GM21723 (cell line): ENCODE results near the gene NCOA6.

Experiments
- ATAC-seq: cut with Tn5 transposase; IDR thresholded peaks from one replicate; pipeline ENCODE4 v1.9.1; 2021; ENCODE audit warnings: mild to moderate bottlenecking, moderate library complexity; ENCODE audit not compliant: unreplicated experiment

The NCOA6 gene

GRCh38 chr20:34776177-34776576, 49.3 kb downstream of the NCOA6 start:
- ATAC-seq: no peak

- ATAC-seq: no peak
Measured at GRCh38 chr20:34774886-34775285, 50.6 kb downstream of the NCOA6 start.

- no peak for ATAC-seq
Measured at GRCh38 chr20:34774449-34774848, 51.0 kb downstream of the NCOA6 start.

GRCh38 chr20:34773726-34774125, 51.7 kb downstream of the NCOA6 start:
- no peak for ATAC-seq

GRCh38 chr20:34772437-34772836, 53.0 kb downstream of the NCOA6 start:
- no peak for ATAC-seq

GRCh38 chr20:34771680-34772081, 53.8 kb downstream of the NCOA6 start:
- no peak for ATAC-seq

GRCh38 chr20:34768096-34768495, 57.4 kb downstream of the NCOA6 start:
- no peak for ATAC-seq

- ATAC-seq: no peak
Measured at GRCh38 chr20:34762031-34762555, 63.4 kb downstream of the NCOA6 start.

GRCh38 chr20:34755367-34755766, 70.1 kb downstream of the NCOA6 start:
- no peak for ATAC-seq

- ATAC-seq: no peak
Measured at GRCh38 chr20:34754611-34755010, 70.8 kb downstream of the NCOA6 start.

- ATAC-seq: no peak
Measured at GRCh38 chr20:34753706-34754461, 71.6 kb downstream of the NCOA6 start.

GRCh38 chr20:34751453-34751852, 74.0 kb downstream of the NCOA6 start:
- no peak for ATAC-seq

- no peak for ATAC-seq
Measured at GRCh38 chr20:34750484-34750883, 75.0 kb downstream of the NCOA6 start.

GRCh38 chr20:34748709-34749108, 76.7 kb downstream of the NCOA6 start:
- ATAC-seq: no peak

GRCh38 chr20:34747479-34747878, 78.0 kb downstream of the NCOA6 start:
- no peak for ATAC-seq

- no peak for ATAC-seq
Measured at GRCh38 chr20:34746674-34747073, 78.8 kb downstream of the NCOA6 start.

- no peak for ATAC-seq
Measured at GRCh38 chr20:34744847-34745246, 80.6 kb downstream of the NCOA6 start.

GRCh38 chr20:34744340-34744739, 81.1 kb downstream of the NCOA6 start:
- no peak for ATAC-seq

GRCh38 chr20:34743039-34743438, 82.4 kb downstream of the NCOA6 start:
- no peak for ATAC-seq

- ATAC-seq: no peak
Measured at GRCh38 chr20:34736106-34736735, 89.2 kb downstream of the NCOA6 start.

- no peak for ATAC-seq
Measured at GRCh38 chr20:34732523-34732922, 92.9 kb downstream of the NCOA6 start.

GRCh38 chr20:34729416-34729815, 96.0 kb downstream of the NCOA6 start:
- ATAC-seq: no peak
